ENCODE results near the gene BMP3. TPM values are rescaled to one million over a fixed set of nuclear protein-coding genes. Genes with fewer than 3 reads are reported as not detected.
A peak's percentile ranks its signal among the peaks of the same experiment; 100 is the strongest.

BMP3 gene
- total RNA-seq, 1 donor from 2014 or later: not detected

- no peak overlapping the region for H2AFZ ChIP-seq (ENCODE audit: low read depth, low read length)
- H3K27me3 Mint-ChIP-seq (ENCODE audit: low read depth, unreplicated experiment): peaks cover 20% of the 10 kb centered on the region
These were observed 8.5 kb upstream of the BMP3 start for GRCh38 chr4:81021981-81022380.

GRCh38 chr4:81023484-81023883 is 7.0 kb upstream of the BMP3 start:
- no peak overlapping the region for H3K27ac Mint-ChIP-seq (ENCODE audit: unreplicated experiment)
- TF ChIP-seq CTCF (IDR thresholded peaks at IDR 0.05; ENCODE audit: insufficient read depth, low read depth, low read length): no peak
- no peak for TF ChIP-seq EZH2 (IDR thresholded peaks at IDR 0.05; ENCODE audit: insufficient read depth, low read length)
- Histone ChIP-seq H3K4me2 (ENCODE audit: low read length) (no peak overlapping the region), H3K36me3 (ENCODE audit: insufficient read depth, low read length) (no peaks in the 10 kb centered on the region), H3K27me3 (ENCODE audit: insufficient read depth, low read length) (peaks cover 25% of the 10 kb centered on the region), H3K27ac (ENCODE audit: low read depth, low read length) (no peak overlapping the region), H4K20me1 (ENCODE audit: insufficient read depth, low read length) (no peaks in the 10 kb centered on the region), H3K4me1 (ENCODE audit: insufficient read depth, low read length) (no peaks in the 10 kb centered on the region), H3K79me2 (ENCODE audit: insufficient read depth, low read length) (no peaks in the 10 kb centered on the region), H3K9ac (ENCODE audit: low read length) (no peak overlapping the region), H3K4me3 (ENCODE audit: insufficient read depth, low read depth, low read length) (no peak overlapping the region), H2AFZ (ENCODE audit: low read depth, low read length) (no peak overlapping the region), H3K9me3 (ENCODE audit: insufficient read depth, low read depth, low read length) (no peaks in the 10 kb centered on the region)
- no peak overlapping the region for H3K4me3 Mint-ChIP-seq (ENCODE audit: unreplicated experiment)
- no peak for DNase-seq (ENCODE audit: low read depth)
- no peaks in the 10 kb centered on the region for H3K4me1 Mint-ChIP-seq (ENCODE audit: low read depth, unreplicated experiment)
- H3K36me3 Mint-ChIP-seq (ENCODE audit: low read depth, unreplicated experiment): no peaks in the 10 kb centered on the region
- no peak for FAIRE-seq
- no peaks in the 10 kb centered on the region for H3K9me3 Mint-ChIP-seq (ENCODE audit: unreplicated experiment)
- H3K27me3 Mint-ChIP-seq (ENCODE audit: low read depth, unreplicated experiment): peaks cover 33% of the 10 kb centered on the region

More at GRCh38 chr4:81021981-81022380, 8.5 kb upstream of the BMP3 start:
- H3K4me1 ChIP-seq (ENCODE audit: insufficient read depth, low read length): no peaks in the 10 kb centered on the region
- H3K4me2 ChIP-seq (ENCODE audit: low read length): no peak overlapping the region
- no peak overlapping the region for H3K27ac Mint-ChIP-seq (ENCODE audit: unreplicated experiment)
- no peaks in the 10 kb centered on the region for H4K20me1 ChIP-seq (ENCODE audit: insufficient read depth, low read length)
- H3K4me3 ChIP-seq (ENCODE audit: insufficient read depth, low read depth, low read length): no peak overlapping the region
- no peak overlapping the region for H3K4me3 Mint-ChIP-seq (ENCODE audit: unreplicated experiment)
- H3K79me2 ChIP-seq (ENCODE audit: insufficient read depth, low read length): no peaks in the 10 kb centered on the region
- no peaks in the 10 kb centered on the region for H3K4me1 Mint-ChIP-seq (ENCODE audit: low read depth, unreplicated experiment)
- no peaks in the 10 kb centered on the region for H3K36me3 Mint-ChIP-seq (ENCODE audit: low read depth, unreplicated experiment)
- H3K27ac ChIP-seq (ENCODE audit: low read depth, low read length): no peak overlapping the region
- no peaks in the 10 kb centered on the region for H3K9me3 ChIP-seq (ENCODE audit: insufficient read depth, low read depth, low read length)
- H3K9ac ChIP-seq (ENCODE audit: low read length): no peak overlapping the region
- no peaks in the 10 kb centered on the region for H3K36me3 ChIP-seq (ENCODE audit: insufficient read depth, low read length)
- no peak for DNase-seq (ENCODE audit: low read depth)
- H3K27me3 ChIP-seq (ENCODE audit: insufficient read depth, low read length): peaks cover 15% of the 10 kb centered on the region
- H3K9me3 Mint-ChIP-seq (ENCODE audit: unreplicated experiment): peaks cover 1% of the 10 kb centered on the region
- FAIRE-seq: no peak
- no peak for TF ChIP-seq CTCF (IDR thresholded peaks at IDR 0.05; ENCODE audit: insufficient read depth, low read depth, low read length)
- TF ChIP-seq EZH2 (IDR thresholded peaks at IDR 0.05; ENCODE audit: insufficient read depth, low read length): no peak

GRCh38 chr4:81030981-81031791 is 678 bp downstream of the BMP3 start:
- Histone ChIP-seq H3K9ac (ENCODE audit: low read length) (no peak overlapping the region), H3K4me1 (ENCODE audit: insufficient read depth, low read length) (peaks cover 5% of the 10 kb centered on the region), H3K27ac (ENCODE audit: low read depth, low read length) (no peak overlapping the region), H3K27me3 (ENCODE audit: insufficient read depth, low read length) (peaks cover 58% of the 10 kb centered on the region), H3K9me3 (ENCODE audit: insufficient read depth, low read depth, low read length) (no peaks in the 10 kb centered on the region), H3K79me2 (ENCODE audit: insufficient read depth, low read length) (no peaks in the 10 kb centered on the region), H3K4me3 (ENCODE audit: insufficient read depth, low read depth, low read length) (peak overlapping the region; percentile 57), H3K36me3 (ENCODE audit: insufficient read depth, low read length) (no peaks in the 10 kb centered on the region), H2AFZ (ENCODE audit: low read depth, low read length) (peak overlapping the region; percentile 65), H4K20me1 (ENCODE audit: insufficient read depth, low read length) (no peaks in the 10 kb centered on the region), H3K4me2 (ENCODE audit: low read length) (peak overlapping the region; percentile 90)
- peak overlapping the region; percentile 89 for H3K4me3 Mint-ChIP-seq (ENCODE audit: unreplicated experiment)
- DNase-seq (ENCODE audit: low read depth) (peak; percentile 3), FAIRE-seq (no peak)
- H3K27ac Mint-ChIP-seq (ENCODE audit: unreplicated experiment): no peak overlapping the region
- peak; percentile 82 for TF ChIP-seq EZH2 (IDR thresholded peaks at IDR 0.05; ENCODE audit: insufficient read depth, low read length)
- no peak for TF ChIP-seq CTCF (IDR thresholded peaks at IDR 0.05; ENCODE audit: insufficient read depth, low read depth, low read length)
- peaks cover 6% of the 10 kb centered on the region for H3K4me1 Mint-ChIP-seq (ENCODE audit: low read depth, unreplicated experiment)
- H3K27me3 Mint-ChIP-seq (ENCODE audit: low read depth, unreplicated experiment): peaks cover 76% of the 10 kb centered on the region
- peaks cover 3% of the 10 kb centered on the region for H3K36me3 Mint-ChIP-seq (ENCODE audit: low read depth, unreplicated experiment)
- peaks cover 6% of the 10 kb centered on the region for H3K9me3 Mint-ChIP-seq (ENCODE audit: unreplicated experiment)

Data from astrocyte (in vitro differentiated cells and primary cell).